Heart right ventricle (tissue), 16 donors: ENCODE measurements around the gene ILDR2. TPM values are rescaled to one million over a fixed set of nuclear protein-coding genes. Genes with fewer than 3 reads are reported as not detected.

Experiments used
- ATAC-seq, 8 donors: fragments of 200-7000 bp; cut with Tn5 transposase; one replicate each; pipeline ENCODE4 v1.9.1; 2020; ENCODE audit warnings: mild to moderate bottlenecking in 8 of 8, moderate library complexity in 8 of 8, moderate number of reproducible peaks in 1 of 8
- DNase-seq, 2 donors: peaks; one replicate each; pipeline ENCODE4 v3.0.0-alpha.2; 2020
- H3K27ac ChIP-seq, 10 donors: fragments of 200-600 bp; sonication (generic) in 2 of 10; one replicate each; pipeline versions ENCODE4 v1.5.0 to v1.8.0; 2020 to 2022; ENCODE audit warnings: mild to moderate bottlenecking in 3 of 10
- H3K27me3 ChIP-seq, 7 donors: fragments of 200-600 bp; one replicate each; pipeline ENCODE4 v1.8.0; 2021 to 2022; ENCODE audit warnings: mild to moderate bottlenecking in 2 of 7
- H3K36me3 ChIP-seq, 9 donors: fragments of 200-600 bp; sonication (generic) in 1 of 9; one replicate each; pipeline versions ENCODE4 v1.5.0 to v1.8.0; 2020 to 2022; ENCODE audit warnings: mild to moderate bottlenecking in 2 of 9
- H3K4me1 ChIP-seq, 9 donors: fragments of 200-600 bp; sonication (generic) in 1 of 9; one replicate each; pipeline versions ENCODE4 v1.5.0 to v1.8.0; 2020 to 2022; ENCODE audit warnings: mild to moderate bottlenecking in 4 of 9
- H3K4me3 ChIP-seq, 10 donors: fragments of 200-600 bp; sonication (generic) in 2 of 10; one replicate each; pipeline versions ENCODE4 v1.5.0 to v1.8.0; 2020 to 2022; ENCODE audit warnings: mild to moderate bottlenecking in 7 of 10, moderate library complexity in 2 of 10
- H3K9me3 ChIP-seq, 11 donors: fragments of 200-600 bp in 10 of 11; sonication (generic) in 2 of 11; one replicate each; pipeline versions ENCODE4 v1.5.0 to v1.8.0; 2013 to 2022; ENCODE audit warnings: mild to moderate bottlenecking in 2 of 11, control low read depth in 1 of 11, moderate library complexity in 1 of 11
- CTCF ChIP-seq, 9 donors: fragments of 200-600 bp; sonication (generic) in 2 of 9; IDR thresholded peaks; one replicate each; pipeline versions ENCODE4 v1.5.0 to v1.8.0; 2021 to 2022; ENCODE audit warnings: antibody characterized with exemption in 9 of 9, mild to moderate bottlenecking in 5 of 9, moderate library complexity in 1 of 9
- WGBS, 2 donors: extraction: QIAGEN DNeasy Blood & Tissue Kit; methylation state at CpG; one replicate each; pipeline ENCODE4 v1.1.7; 2013; ENCODE audit warnings: inconsistent platforms in 1 of 2; 5-methylcytosine and 5-hydroxymethylcytosine counted together
- intact Hi-C, 10 donors: fragments of 100-400 bp; cut with DNase I; formaldehyde crosslinking; loops; one replicate each; pipeline versions ENCODE4 v1.11.1 to v1.14.2; 2022
- polyA plus RNA-seq, 2 donors: library from polyadenylated mRNA; stranded (reverse); fragments of 200-250 nt; gene quantifications; one replicate each; pipeline ENCODE4 v1.2.3, GENCODE V29; 2013
- total RNA-seq, 10 donors: library from RNA; stranded (reverse); fragmentation: NEBNext Ultra II Directional in 3 of 10; extraction: Animal tissue kit (Norgen Biotek cat#: 25700) in 3 of 10; gene quantifications; one replicate each; pipeline versions ENCODE4 v1.2.1 to v1.2.4, GENCODE V29; 2021 to 2023
- donor health status: Arrhythmogenic right ventricular cardiomyopathy.
- donor health status: ischemic (EF 13 %, LVEDD 7.1; RV severe dilation, severe dysfunction).
- donor health status: healthy with polysubstance abuse.
- donor health status: DM: no; HTN: yes; CAD: no.
- donor health status: DM: no; HTN: no; CAD: no.
- donor health status: ischemic (EF 25% LVEDD 6.9; RV normal size, moderate dysfunction).
- donor health status: ischemic (EF 25% LVEDD 5.7; RV mildly dilated, moderate dysfunction).
- donor health status: healthy.
- donor health status: DM: yes; HTN: yes; CAD: no.
- donor health status: Ischemic cardiomyopathy.
- donor health status: ischemic (EF 35%, LVEDD 5.7; RV mildly dilated, moderate dysfunction).
- donor health status: nonischemic (EF 11% LVEDD 7.7; RV severe dilation, severe dysfunction).
- donor health status: DM: yes; HTN: yes; CAD: no.
- donor health status: PGD.
- donor health status: ischemic (EF 29% LVEDD 5.4; RV normal size, mild dysfunction).
- donor health status: nonischemic (EF 23%, LVEDD 6.1; RV moderate dilation, normal function).

Gene ILDR2
- total and polyA plus RNA-seq, 12 donors = 0.29 to 12.6 (median 4.9) TPM

GRCh38 chr1:166951050-166951449 lies 24.3 kb downstream of the ILDR2 start:
- Histone ChIP-seq H3K9me3 (no peaks in the 10 kb centered on the region), H3K4me3 (no peak overlapping the region), H3K27me3 (peaks cover 0 to 38% (median 11%) of the 10 kb centered on the region in 7 donors), H3K36me3 (no peaks in the 10 kb centered on the region), H3K27ac (peak overlapping the region in 2 of 10 donors; percentile 65 to 69), H3K4me1 (peaks cover 0 to 32% (median 9%) of the 10 kb centered on the region in 9 donors)
- 91 to 98% methylated on average over 2 of the region's 2 CpGs for WGBS, 2 donors
- DNase-seq = no peak
- no peak for TF ChIP-seq CTCF (IDR thresholded peaks at IDR 0.05)
- intact Hi-C loops = no loop called here
- no peak for ATAC-seq

- no peak for DNase-seq
- WGBS, 2 donors = 75 to 81% methylated on average over 2 of the region's 2 CpGs
- Histone ChIP-seq H3K36me3 (no peaks in the 10 kb centered on the region), H3K4me3 (no peak overlapping the region), H3K27ac (no peak overlapping the region), H3K9me3 (no peaks in the 10 kb centered on the region), H3K4me1 (peaks cover 0 to 32% (median 9%) of the 10 kb centered on the region in 9 donors), H3K27me3 (peaks cover 0 to 38% (median 11%) of the 10 kb centered on the region in 7 donors)
- no peak for ATAC-seq
- intact Hi-C loops = no loop called here
- no peak for TF ChIP-seq CTCF (IDR thresholded peaks at IDR 0.05)
These were observed 25.2 kb downstream of the ILDR2 start for GRCh38 chr1:166950156-166950555.

GRCh38 chr1:166948856-166949350 lies 26.4 kb downstream of the ILDR2 start:
- Histone ChIP-seq H3K9me3 (no peaks in the 10 kb centered on the region), H3K4me3 (no peak overlapping the region), H3K36me3 (no peaks in the 10 kb centered on the region), H3K4me1 (peaks cover 0 to 36% (median 12%) of the 10 kb centered on the region in 9 donors), H3K27ac (no peak overlapping the region), H3K27me3 (peaks cover 0 to 38% (median 11%) of the 10 kb centered on the region in 7 donors)
- 79 to 86% methylated on average over 2 of the region's 2 CpGs for WGBS, 2 donors
- intact Hi-C loops = no loop called here
- ATAC-seq (no peak), DNase-seq (no peak)
- TF ChIP-seq CTCF (IDR thresholded peaks at IDR 0.05) = no peak

- no peaks in the 10 kb centered on the region for H3K9me3 ChIP-seq
- peaks cover 0 to 33% (median 10%) of the 10 kb centered on the region in 9 donors for H3K4me1 ChIP-seq
- intact Hi-C loops = no loop called here
- ATAC-seq (peak; percentile 71 to 85 (median 76)), DNase-seq (peak; percentile 27 to 40)
- peak overlapping the region in 9 of 10 donors; percentile 21 to 46 (median 34) for H3K4me3 ChIP-seq
- H3K36me3 ChIP-seq = no peaks in the 10 kb centered on the region
- peaks cover 0 to 38% (median 11%) of the 10 kb centered on the region in 7 donors for H3K27me3 ChIP-seq
- peak overlapping the region in 3 of 10 donors; percentile 28 to 39 (median 35) for H3K27ac ChIP-seq
- no peak for TF ChIP-seq CTCF (IDR thresholded peaks at IDR 0.05)
- WGBS, 2 donors = 6 to 8% methylated on average over 42 to 44 of the region's 44 CpGs
These were observed 27.8 kb downstream of the ILDR2 start for GRCh38 chr1:166947398-166948043.
